Skeletal muscle satellite cell (primary cell): ENCODE measurements around the gene SLC17A6.

ENCODE experiments used
- H3K27me3 ChIP-seq: 2 replicates; pipeline ENCODE4 v1.7.0; 2013; ENCODE audit warnings: low read length; ENCODE audit not compliant: control insufficient read depth, insufficient read depth
- H3K36me3 ChIP-seq: 2 replicates; pipeline ENCODE4 v1.7.0; 2013; ENCODE audit warnings: mild to moderate bottlenecking, control low read depth, low read length; ENCODE audit not compliant: insufficient read depth
- H3K4me1 ChIP-seq: 2 replicates; pipeline ENCODE4 v1.7.0; 2013; ENCODE audit warnings: low read length; ENCODE audit not compliant: control insufficient read depth, insufficient read depth
- H3K4me2 ChIP-seq: 2 replicates; pipeline ENCODE4 v1.7.0; 2013; ENCODE audit warnings: mild to moderate bottlenecking, low read length
- H3K4me3 ChIP-seq: 2 replicates; pipeline ENCODE4 v1.7.0; 2013; ENCODE audit warnings: low read length
- H3K9ac ChIP-seq: 2 replicates; pipeline ENCODE4 v1.7.0; 2013; ENCODE audit warnings: mild to moderate bottlenecking, low read depth, low read length, moderate library complexity
- H3K9me3 ChIP-seq: replicated peaks from 2 replicates; pipeline ENCODE4 v1.7.0; 2013; ENCODE audit warnings: mild to moderate bottlenecking, control low read depth, low read length

SLC17A6 gene

DNA sequence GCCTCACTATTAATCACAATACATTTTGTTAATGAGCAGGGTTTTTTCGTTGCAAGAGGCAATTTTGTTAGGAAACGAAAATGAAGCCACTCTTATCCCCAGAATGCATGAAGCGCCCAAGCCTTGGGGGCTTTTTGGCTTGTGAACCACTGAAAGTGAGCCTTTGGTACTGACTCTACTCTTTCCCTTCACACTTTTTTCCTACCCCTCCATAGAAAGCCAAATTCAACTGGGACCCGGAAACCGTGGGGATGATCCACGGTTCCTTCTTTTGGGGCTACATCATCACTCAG is 4.8 kb downstream of the SLC17A6 start:
- H3K9ac ChIP-seq: no peak overlapping the region
- H3K4me1 ChIP-seq: no peaks in the 10 kb centered on the region
- H3K36me3 ChIP-seq: no peaks in the 10 kb centered on the region
- H3K4me3 ChIP-seq: no peak overlapping the region
- peaks cover 58% of the 10 kb centered on the region for H3K27me3 ChIP-seq
- no peaks in the 10 kb centered on the region for H3K9me3 ChIP-seq
- no peak overlapping the region for H3K4me2 ChIP-seq

- Histone ChIP-seq H3K9ac (no peak overlapping the region), H3K4me1 (no peaks in the 10 kb centered on the region), H3K36me3 (no peaks in the 10 kb centered on the region), H3K4me2 (no peak overlapping the region), H3K27me3 (peaks cover 52% of the 10 kb centered on the region), H3K9me3 (no peaks in the 10 kb centered on the region), H3K4me3 (no peak overlapping the region)
Observed at GRCh38 chr11:22343371-22344032, 5.3 kb downstream of the SLC17A6 start.

DNA sequence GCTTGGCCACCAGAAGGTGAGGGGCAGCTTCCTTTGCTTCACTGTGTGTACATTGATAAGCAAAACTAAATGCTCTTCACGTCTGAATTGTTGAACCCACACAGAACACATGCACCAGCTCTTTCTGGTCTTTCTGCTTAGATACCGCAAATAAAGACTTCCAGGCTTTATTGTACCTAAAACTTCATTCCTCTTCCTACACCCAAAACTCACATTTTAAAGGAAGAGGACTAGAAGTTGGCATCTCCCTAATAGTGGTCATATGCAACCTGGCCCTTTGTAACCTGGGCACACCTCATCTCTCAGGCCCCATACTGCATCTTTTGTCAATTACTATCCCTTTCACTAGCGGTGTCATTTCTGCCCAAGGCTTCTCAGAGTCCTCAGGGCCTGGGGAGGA is 5.9 kb downstream of the SLC17A6 start:
- Histone ChIP-seq H3K4me3 (no peak overlapping the region), H3K9me3 (no peaks in the 10 kb centered on the region), H3K36me3 (no peaks in the 10 kb centered on the region), H3K9ac (no peak overlapping the region), H3K4me1 (no peaks in the 10 kb centered on the region), H3K4me2 (no peak overlapping the region), H3K27me3 (peaks cover 52% of the 10 kb centered on the region)

DNA sequence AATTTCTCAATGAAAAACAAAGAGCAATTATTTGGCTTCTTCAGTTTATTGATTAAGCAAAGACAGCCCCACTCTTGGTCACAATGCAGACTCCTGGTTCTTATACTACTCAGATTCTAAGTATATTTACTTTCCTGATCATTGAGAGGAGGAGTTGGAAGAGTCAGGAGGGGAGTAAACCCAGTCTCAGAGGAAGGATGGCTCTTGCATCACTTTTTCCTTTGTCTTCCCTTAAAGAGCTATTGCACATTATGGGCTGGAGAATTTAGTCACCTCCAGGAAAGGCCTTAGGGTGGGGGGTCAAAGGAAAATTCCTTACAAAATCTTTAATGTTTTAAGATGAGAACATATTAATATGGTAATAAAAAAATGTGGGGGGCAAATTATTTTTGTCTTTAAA is 8.1 kb downstream of the SLC17A6 start:
- no peaks in the 10 kb centered on the region for H3K9me3 ChIP-seq
- no peak overlapping the region for H3K9ac ChIP-seq
- H3K4me1 ChIP-seq: no peaks in the 10 kb centered on the region
- no peak overlapping the region for H3K4me3 ChIP-seq
- H3K4me2 ChIP-seq: no peak overlapping the region
- no peaks in the 10 kb centered on the region for H3K36me3 ChIP-seq
- H3K27me3 ChIP-seq: peaks cover 31% of the 10 kb centered on the region

GRCh38 chr11:22347857-22348487 is 9.8 kb downstream of the SLC17A6 start:
- Histone ChIP-seq H3K9me3 (no peaks in the 10 kb centered on the region), H3K27me3 (peaks cover 17% of the 10 kb centered on the region), H3K4me2 (no peak overlapping the region), H3K36me3 (no peaks in the 10 kb centered on the region), H3K4me3 (no peak overlapping the region), H3K9ac (no peak overlapping the region), H3K4me1 (no peaks in the 10 kb centered on the region)

DNA sequence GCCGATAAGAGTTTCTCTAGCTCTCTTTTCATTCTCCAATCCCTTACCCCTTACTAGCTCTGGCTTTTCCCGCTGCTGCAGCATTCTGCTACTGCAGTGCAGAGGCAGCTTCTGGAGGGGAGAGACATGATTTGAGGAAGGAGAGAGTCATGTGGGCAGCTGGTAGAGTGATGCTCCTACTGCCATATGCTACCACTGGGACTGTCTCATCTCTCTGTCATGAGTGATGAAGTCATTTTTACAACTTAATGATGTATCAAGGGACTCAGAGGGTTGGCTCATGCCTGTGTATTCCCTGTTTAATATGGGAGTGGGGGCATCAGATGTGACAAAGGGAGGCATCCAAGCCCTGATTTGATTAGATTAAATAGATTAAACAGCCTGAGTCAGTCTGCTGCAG is 11.3 kb downstream of the SLC17A6 start:
- Histone ChIP-seq H3K4me1 (no peaks in the 10 kb centered on the region), H3K4me3 (no peak overlapping the region), H3K9me3 (no peaks in the 10 kb centered on the region), H3K4me2 (no peak overlapping the region), H3K9ac (no peak overlapping the region), H3K36me3 (no peaks in the 10 kb centered on the region), H3K27me3 (peaks cover 3% of the 10 kb centered on the region)

DNA sequence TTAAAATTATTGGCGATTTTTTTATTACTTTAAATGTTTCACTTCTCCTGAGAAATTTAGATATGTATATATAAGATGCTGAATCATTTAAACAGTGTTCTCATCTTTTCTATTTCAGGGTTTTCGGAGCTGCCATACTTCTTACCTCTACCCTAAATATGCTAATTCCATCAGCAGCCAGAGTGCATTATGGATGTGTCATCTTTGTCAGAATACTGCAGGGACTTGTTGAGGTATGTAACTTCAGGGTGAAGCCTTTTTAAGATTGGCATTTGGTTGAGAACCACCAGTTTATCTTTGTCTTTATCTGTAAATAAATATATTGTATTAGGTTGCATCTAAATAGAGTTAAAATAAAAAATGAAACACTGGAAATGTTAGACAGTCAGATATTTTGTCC is 21.1 kb downstream of the SLC17A6 start:
- no peaks in the 10 kb centered on the region for H3K27me3 ChIP-seq
- H3K4me2 ChIP-seq: no peak overlapping the region
- no peaks in the 10 kb centered on the region for H3K4me1 ChIP-seq
- no peak overlapping the region for H3K9ac ChIP-seq
- no peaks in the 10 kb centered on the region for H3K9me3 ChIP-seq
- no peak overlapping the region for H3K4me3 ChIP-seq
- H3K36me3 ChIP-seq: no peaks in the 10 kb centered on the region

- H3K4me2 ChIP-seq: no peak overlapping the region
- H3K4me3 ChIP-seq: no peak overlapping the region
- H3K36me3 ChIP-seq: no peaks in the 10 kb centered on the region
- H3K27me3 ChIP-seq: no peaks in the 10 kb centered on the region
- no peak overlapping the region for H3K9ac ChIP-seq
- no peaks in the 10 kb centered on the region for H3K9me3 ChIP-seq
- no peaks in the 10 kb centered on the region for H3K4me1 ChIP-seq
Observed at GRCh38 chr11:22371160-22371559, 33.0 kb downstream of the SLC17A6 start.

DNA sequence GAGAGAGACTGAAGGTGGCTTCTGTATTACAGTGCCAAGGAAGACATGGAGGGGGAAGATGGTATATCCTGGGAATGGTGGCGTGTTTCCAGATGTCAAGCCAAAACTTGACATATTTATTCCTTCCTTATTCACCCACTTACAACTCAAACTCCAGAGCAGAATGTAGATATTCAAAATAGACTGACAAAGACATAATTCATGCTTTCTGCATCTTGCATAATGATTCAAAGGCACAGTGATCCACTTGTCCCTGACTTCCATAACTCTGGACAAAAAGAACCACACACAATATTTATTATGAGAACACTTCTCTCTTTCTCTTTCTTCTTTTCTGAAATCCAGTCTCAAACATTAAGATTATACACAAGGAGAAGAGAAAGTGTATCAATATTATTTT is 48.9 kb downstream of the SLC17A6 start:
- no peaks in the 10 kb centered on the region for H3K36me3 ChIP-seq
- H3K9ac ChIP-seq: no peak overlapping the region
- no peaks in the 10 kb centered on the region for H3K4me1 ChIP-seq
- H3K4me3 ChIP-seq: no peak overlapping the region
- no peak overlapping the region for H3K4me2 ChIP-seq
- no peaks in the 10 kb centered on the region for H3K27me3 ChIP-seq
- H3K9me3 ChIP-seq: no peaks in the 10 kb centered on the region

DNA sequence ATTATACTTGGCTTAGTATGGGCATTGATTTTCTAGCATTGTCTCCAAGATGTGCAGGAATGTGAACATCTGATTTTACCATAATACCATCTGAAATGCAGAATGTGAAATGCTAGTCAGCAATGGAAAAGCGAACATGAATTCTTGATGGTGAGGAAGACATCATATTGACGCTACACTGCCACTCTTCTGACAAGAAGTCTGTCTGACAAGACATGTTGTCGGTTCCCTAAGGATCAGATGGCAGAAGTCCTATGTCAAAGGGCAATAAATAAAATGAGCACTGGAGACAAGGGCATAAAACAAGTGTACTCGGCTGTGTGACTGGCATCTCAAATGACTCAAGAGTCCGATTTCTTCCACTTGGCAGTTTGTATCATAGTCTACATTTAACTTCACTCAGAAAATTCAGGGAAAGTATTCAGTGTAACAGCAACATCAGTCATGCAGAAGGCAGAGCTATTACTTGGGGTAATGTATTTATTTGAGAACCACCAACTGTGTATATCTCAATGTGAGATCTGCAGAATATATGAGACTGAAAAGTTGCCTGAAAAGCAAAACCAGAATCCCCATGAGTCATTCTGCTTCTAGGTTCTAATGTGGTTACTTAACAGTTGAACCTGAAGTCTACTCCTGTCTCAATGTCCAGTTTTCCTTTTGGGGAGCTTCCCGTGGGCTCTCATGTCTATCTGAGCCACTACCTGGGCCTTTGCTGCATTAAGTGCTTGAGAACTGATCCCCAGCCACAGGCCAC is 51.5 kb downstream of the SLC17A6 start:
- no peak overlapping the region for H3K9ac ChIP-seq
- no peaks in the 10 kb centered on the region for H3K36me3 ChIP-seq
- H3K27me3 ChIP-seq: no peaks in the 10 kb centered on the region
- no peaks in the 10 kb centered on the region for H3K4me1 ChIP-seq
- H3K4me3 ChIP-seq: no peak overlapping the region
- H3K9me3 ChIP-seq: no peaks in the 10 kb centered on the region
- H3K4me2 ChIP-seq: no peak overlapping the region

- Histone ChIP-seq H3K4me2 (no peak overlapping the region), H3K9me3 (no peaks in the 10 kb centered on the region), H3K4me3 (no peak overlapping the region), H3K36me3 (no peaks in the 10 kb centered on the region), H3K9ac (no peak overlapping the region), H3K4me1 (no peaks in the 10 kb centered on the region), H3K27me3 (no peaks in the 10 kb centered on the region)
Observed at GRCh38 chr11:22390283-22390655, 52.1 kb downstream of the SLC17A6 start.

- Histone ChIP-seq H3K9me3 (no peaks in the 10 kb centered on the region), H3K27me3 (no peaks in the 10 kb centered on the region), H3K4me3 (no peak overlapping the region), H3K9ac (no peak overlapping the region), H3K4me1 (no peaks in the 10 kb centered on the region), H3K4me2 (no peak overlapping the region), H3K36me3 (no peaks in the 10 kb centered on the region)
Observed at GRCh38 chr11:22392561-22392960, 54.4 kb downstream of the SLC17A6 start.
